SW480 (cell line): ENCODE measurements around the gene PGBD1.
"Not testable (repeated sequence)": the region's sequence is repeated elsewhere in the genome, so short reads cannot be mapped to it uniquely, and the experiment has no call there.

Experiments used
- DNase-seq: peaks from one replicate; pipeline ENCODE4 v3.0.0-alpha.2; 2016; ENCODE audit warnings: low spot score

PGBD1 gene

DNA sequence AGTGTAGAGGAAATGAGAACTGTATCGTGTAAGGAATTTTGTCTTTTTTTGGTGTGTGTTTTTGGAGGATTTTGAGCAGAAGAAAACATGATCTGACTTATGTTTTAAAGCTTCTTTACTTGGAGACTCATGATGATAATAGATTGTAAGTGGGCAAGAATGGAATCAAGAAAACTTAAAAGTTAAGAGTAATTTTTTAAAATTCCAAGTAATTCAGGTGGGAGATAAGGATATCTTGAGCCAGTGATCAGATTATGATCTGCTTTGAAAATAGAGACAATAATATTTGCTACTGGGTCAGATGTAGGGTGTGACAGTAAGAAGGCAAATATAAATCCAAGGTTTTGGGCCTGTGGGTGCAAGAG lies 13.7 kb upstream of the PGBD1 start:
- no peak for DNase-seq

DNA sequence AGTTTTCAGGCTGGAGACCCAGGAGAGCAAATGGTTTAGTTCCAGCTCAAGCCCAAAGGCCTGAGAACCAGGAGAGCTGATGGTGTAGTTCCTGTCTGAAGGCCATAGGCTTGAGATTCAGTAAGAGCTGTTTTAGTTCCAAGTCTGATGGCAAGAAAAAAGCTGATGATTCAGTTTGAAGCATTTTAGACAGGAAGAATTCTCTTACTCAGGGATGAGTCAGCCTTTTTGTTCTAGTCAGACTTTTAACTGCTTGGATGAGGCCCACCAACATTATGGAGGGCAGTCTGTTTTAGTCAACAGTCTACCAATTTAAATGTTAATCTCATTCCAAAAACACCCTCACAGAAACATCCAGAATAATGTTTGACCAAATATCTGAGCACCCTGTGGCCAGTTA lies 11.9 kb upstream of the PGBD1 start:
- peak; percentile 20 for DNase-seq

DNA sequence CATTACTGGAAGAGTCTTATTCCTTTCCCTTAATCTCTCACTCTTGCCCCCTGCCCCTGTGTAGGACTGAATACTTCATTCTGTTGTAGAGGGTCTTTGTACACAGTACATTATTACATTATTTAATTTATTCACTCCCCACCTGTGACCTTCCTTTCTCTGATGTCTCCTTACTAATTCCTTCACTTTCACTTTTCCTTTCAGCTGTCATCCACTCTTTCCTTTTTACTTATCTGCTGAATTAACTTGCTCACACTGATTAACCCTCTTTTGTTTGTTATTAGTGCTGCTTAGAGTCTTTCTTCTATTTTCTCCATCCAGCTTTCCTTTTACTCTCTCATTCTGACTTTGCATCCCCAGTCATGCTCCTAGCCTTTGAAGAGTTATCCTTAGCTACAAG lies 6.5 kb upstream of the PGBD1 start:
- DNase-seq, result no peak

DNA sequence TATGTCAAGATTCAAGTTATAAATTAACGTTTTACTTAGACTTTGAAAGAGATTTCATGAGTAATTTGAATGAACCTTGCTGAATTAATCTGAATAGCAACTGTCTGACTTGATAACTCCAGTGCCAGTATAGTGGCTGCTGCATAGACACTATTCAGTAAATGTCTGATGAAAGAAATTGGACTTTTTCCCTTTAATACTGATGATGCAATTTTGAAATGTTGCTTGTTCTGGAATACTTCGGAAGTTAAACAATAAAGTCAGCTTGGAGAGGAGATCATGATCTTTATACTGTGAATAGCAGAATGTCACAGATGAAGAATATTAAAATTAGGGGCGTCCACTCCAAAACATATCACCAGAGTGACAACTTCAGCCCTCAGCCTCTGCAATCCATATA lies 3.6 kb upstream of the PGBD1 start:
- DNase-seq, result no peak

DNA sequence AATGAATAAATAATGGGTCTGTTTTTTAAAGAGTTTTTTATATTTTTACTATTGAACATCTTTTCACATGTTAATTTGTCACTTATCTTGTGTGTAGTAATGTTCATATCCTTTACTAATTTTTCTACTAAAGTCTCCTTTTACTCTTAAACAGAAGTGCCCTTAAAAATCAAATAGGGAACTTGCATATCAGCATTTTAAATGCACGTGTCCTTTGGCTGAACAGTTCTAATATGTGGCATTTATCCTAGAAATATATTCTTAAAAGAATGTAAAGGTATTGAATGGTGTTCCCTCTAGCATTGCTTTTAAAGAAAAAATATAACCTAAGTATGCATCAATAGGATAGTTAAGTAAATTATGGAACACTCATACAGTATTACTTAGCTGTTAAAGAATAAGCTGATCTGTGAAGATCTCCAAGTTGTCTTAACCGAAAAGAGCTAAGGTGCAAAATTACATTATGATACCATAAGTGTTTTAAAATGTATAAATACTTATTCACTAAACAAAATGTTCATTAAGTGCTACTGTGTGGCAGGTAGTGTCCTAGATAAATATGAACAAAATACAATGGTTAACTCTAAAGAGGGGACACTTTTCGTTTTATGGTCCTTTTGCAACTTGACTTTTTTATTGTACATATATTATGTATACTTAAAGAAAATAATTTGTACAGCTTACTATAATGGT lies 631 bp upstream of the PGBD1 start:
- no peak for DNase-seq

DNA sequence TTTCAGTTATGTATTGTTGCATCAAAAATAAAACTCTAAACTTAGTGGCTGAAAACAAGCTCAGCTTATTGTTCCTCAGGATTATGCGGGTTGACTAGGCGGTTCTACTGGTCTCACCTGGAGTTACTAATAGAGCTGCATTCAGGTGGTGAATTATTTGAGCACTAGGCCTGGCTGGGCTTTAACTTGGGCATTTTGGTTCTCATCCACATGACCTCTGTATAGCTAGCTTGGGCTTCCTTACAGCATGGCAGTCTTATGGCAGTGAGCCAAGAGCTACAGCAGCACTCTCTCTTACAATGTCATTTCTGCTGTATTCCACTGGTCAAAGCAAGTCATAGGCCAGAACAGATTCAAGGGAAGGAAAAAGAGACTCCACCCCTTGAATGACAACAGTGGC lies 1.6 kb downstream of the PGBD1 start:
- no peak for DNase-seq

DNA sequence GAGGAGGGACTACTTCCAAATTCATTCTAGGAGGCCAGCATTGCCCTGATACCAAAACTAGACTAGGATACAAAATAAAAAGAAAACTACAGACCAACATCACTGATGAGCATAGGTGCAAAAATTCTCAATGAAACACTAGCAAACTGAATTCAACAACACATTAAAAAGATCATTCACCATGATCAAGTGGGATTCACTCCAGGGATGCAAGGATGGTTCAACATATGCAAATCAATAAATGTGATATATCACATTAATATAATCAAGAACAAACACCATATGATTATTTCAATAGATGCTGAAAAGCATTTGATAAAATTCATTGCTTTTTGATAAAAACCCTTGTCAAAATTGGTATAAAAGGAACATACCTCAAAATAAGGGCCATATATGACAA lies 10.2 kb downstream of the PGBD1 start:
- DNase-seq, result no peak

DNA sequence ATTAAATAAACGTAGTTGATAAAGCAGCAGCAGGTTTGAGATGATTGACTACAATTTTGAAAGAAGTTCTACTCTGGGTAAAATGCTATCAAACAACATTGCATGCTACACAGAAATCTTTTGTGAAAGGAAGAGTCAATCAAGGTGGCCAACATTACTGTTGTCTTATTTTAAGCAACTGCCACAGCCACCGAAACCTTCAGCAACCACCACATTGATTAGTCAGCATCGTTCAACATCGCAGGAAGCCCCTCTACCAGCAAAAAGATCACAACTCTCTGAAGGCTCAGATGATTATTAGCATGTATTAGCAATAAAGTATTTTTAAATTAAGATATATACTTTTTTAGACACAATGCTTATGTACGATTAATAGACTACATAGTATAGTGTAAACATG lies 14.0 kb downstream of the PGBD1 start:
- DNase-seq, result no peak

DNA sequence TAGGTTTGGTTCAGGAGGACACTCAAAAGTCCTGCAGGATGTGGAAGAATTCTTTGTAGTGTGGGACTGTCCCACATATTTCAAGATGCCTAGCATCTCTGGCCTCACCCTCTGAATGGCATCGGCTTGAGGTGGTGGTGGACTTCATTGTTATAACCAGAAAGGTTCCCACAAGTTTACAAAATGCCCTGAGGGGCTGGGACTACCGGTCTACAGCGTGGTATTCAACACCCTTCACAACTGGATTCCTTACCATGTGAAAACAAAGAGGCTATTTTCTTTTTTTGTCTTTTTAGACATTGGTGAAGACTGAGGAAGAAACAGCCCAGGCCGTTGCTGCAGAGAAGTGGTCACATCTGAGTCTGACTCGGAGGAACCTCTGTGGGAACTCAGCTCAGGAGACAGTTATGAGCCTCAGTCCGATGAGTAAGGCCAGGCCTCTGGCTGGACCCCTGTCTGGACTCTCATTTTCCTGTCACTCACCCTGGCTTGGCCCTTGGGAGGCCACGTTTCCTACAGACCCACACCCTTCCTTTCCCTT lies 15.2 kb downstream of the PGBD1 start:
- no peak for DNase-seq

DNA sequence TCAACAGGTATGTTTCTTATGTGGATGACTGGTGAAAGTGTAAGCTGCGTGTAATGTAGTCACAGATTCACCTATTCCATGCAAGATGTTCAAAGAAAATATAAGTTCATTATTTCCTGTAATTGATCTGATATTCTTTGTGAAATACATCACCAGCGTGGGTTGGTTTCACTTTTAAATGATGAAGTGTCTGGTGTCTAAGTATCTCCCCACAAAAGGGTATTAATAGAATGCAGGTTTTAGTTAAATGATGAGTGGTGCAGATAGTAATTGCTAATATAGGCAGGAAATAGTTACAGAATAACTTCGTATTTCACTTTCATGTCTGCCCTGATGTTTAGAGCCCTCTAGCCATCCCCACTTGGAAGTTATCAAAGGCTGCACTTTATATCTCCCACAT lies 22.2 kb downstream of the PGBD1 start:
- no peak for DNase-seq

DNA sequence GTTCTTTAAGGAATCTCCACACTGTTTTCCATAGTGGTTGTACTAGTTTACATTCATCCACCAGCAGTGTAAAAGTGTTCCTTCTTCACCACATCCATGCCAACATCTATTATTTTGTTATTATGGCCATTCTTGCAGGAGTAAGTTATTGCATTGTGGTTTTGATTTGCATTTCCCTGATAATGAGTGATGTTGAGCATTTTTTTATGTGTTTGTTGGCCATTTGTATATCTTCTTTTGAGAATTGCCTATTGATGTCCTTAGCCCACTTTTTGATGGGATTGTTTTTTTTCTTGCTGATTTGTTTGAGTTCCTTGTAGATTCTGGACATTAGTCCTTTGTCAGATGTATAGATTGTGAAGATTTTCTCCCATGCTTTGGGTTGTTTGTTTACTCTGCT lies 25.0 kb downstream of the PGBD1 start:
- DNase-seq, result not testable (repeated sequence)

DNA sequence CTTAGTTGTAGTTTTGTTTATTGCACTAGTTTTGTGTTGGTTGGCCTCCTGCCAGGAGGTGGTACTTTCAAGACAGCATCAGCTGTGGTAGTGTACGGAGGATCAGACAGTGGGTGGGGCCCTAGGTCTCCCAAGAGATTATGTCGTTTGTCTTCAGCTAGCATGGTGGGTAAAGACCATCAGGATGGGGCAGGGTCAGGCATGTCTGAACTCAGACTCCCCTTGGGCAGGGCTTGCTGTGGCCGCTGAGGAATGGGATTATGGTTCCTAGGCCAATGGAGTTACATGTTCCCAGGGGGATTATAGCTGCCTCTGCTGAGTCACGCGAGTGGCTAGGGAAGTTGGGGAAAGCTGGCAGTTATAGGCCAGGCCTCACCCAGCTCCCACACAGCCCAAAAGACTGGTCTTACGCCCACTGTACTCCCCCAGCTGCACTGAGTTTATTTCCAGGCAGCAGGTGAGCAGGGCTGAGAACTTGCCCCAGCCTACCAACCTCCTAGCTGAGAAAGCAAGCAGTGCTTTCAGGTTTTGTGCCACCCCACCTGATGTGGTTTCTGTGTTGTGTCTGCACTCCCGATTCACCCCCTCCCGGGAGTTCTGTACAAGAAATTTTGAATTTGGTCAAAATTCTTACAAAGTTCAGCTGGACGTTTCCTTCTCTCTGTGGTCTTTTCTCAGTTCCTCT lies 29.9 kb downstream of the PGBD1 start:
- no peak for DNase-seq

DNA sequence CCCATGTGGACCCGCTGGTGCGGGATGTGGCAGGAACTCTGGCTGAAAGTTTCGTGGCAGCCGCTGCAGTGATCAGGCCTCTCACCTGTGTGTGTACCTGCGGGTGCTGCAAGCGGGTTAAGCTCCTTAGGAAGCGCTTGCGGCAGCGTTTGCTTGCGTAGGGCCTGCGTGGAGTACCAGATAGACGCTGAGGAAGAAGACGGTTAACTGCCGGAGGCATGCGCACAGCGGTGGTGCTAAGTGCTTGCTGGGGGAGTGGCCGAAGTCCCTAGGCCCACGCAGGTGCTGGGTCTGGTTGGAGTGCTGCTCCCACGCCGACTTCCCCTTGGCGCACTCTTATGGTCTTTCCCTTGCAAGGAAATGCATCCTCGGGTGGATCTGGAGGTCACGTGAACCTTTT lies 31.6 kb downstream of the PGBD1 start:
- no peak for DNase-seq

DNA sequence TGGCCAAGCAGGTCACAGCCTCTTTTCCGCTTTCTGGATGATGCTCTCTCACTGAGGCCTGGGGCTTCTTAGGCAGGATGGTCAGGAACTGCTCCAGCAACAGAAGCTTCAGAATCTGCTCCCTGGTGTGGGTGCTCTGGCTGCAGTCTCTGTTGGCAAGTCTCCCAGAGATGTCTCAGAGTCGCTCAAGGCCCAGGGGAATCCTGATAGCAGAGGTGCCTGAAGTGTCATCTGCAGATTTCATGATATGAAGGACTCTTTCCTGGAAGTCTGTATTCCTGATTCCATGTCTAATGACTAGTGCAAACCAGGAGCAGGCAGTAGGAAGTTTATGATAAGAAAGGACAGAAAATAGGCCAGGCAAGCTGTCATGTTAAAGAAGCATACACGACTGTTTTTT lies 34.3 kb downstream of the PGBD1 start:
- DNase-seq, result no peak

DNA sequence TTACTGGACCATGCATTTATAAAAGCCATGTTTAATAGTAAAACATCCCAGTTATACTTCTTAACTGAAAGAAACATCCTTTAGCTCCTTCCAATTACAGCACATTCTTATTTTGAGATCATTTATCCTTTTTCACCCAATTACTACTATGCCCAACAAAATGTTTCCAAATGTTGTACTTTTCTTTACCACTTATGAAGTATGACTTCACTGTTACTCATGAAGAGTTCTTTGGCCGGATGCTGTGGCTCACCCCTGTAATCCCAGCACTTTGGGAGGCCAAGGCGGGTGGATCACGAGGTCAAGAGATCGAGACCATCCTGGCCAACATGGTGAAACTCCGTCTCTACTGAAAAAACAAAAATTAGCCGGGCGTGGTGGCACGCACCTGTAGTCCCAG lies 36.5 kb downstream of the PGBD1 start:
- DNase-seq, result not testable (repeated sequence)

DNA sequence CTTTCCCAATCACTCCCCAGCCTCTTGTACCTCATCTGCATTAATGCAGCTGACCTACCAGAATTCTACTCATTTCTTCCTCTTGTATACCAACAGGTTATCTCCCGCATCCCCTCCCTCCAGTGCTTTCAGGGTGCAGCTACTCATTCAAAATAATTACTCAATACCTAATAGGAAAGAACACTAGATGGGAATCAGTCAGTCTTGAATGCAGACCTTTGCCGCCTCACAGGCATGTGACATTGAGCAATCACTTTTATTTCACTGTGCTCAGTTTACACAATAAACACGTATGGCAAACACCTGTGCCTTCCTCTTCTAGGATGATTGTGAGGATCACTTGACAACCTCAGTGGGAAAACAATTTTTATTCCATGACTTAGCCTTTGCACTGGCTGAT lies 41.3 kb downstream of the PGBD1 start:
- DNase-seq, result no peak

DNA sequence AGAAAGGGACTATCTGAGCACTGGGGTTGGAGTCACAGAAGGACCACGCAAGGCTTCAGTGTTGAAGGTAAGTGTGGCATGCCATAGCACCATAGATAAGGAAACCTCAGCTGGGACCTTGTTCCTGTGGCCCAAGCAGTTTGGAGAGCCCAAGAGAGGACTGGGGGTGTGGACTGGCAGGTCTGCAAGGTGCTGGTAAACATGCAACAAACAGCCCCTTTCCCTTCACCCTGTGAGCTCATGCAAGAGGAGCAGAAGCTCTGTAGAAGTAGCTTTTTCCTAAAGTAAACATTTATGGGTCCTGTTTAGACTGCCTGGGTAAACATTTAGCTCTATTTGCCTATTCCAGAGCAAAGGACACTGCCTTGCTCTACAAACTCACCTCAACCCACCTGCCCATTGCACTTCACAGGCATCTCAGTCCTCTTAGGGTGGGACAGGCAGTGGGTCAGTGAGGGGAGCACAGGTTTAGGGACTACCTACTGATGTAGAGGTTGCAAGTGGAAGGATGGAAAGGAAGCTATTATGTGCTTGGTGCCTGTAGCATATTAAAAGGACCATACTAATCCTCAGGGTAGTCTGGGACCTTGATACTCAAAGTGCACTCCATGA lies 42.5 kb downstream of the PGBD1 start:
- no peak for DNase-seq

DNA sequence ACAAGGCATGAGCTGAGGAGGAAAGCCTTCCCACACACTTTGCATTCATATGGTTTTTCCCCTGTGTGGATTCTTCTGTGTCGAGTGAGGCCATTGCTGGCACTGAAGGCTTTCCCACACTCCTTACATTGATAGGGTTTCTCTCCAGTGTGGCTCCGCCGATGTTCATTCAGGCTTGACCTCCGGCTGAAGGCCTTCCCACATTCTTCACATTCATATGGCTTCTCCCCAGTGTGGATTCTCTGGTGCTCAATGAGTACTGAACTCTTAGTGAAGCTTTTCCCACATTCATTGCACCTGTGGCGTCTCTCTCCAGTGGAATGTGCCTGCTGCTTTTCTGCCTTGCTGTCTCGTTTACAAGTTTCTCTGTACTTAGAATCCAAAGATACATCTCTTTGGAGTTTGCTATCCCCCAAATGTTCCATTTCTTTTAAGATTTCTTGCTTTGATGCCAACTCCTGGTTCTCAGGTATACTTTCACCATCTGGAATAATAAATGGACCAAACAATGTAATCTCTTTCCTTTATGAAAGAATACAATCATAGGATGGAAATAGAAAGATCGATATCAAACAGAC lies 45.1 kb downstream of the PGBD1 start:
- DNase-seq, result no peak

DNA sequence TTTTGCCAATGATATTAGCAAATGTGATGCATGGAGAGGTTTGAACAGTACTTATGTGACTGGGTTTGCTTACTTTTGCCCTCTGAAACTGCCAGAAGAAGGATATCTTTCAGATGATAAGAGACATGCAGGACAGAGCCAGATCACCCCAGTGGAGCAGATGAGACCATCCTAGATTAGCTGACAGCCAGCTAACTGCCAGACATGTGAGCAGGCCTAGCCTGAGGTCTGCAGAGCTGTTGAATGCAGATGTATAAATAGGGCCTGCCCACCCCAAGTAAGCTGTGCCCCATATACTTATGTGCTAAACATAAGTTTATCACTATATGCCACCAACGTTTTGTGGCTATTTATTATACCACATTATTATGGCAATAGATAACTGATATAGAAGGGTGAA lies 48.7 kb downstream of the PGBD1 start:
- DNase-seq, result no peak

DNA sequence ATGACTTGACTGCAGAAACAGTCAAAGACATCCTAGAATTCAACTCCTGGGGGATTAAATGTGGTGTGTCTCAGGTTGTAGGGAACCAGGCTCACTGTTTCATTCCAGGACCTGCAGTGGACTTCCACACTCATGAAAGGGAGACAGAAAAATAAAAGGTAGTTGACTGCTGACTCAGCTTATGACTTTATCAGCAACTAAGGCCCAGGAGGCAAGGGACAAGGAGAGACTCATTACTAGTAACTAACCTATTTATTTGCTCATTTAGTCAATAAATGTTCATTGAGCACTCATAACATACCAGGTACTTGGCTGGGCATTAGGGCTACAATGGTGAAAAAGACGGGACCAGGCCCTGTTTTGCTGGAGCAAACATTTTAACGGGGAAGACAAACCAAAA lies 51.7 kb downstream of the PGBD1 start:
- no peak for DNase-seq

DNA sequence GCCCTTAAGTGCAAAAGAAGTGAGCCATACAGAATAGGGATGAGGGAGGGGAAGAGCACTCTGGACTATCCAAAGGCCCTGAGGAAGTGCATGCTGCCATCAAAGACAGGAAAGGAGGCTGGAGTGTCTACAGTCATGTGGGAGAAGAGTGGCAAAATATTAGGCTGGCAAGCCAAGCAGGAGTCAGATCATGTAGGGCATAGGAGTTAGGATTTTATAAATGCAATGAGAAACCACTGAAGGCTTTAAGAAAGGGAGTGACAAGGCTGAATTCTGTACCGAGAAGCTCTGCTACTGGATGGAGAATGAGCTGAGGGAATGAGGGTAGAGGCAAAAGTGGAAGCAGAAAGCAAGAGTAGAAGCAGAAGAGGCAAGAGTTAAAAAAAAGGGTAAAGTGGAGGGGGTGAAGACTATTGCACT lies 52.2 kb downstream of the PGBD1 start:
- no peak for DNase-seq

DNA sequence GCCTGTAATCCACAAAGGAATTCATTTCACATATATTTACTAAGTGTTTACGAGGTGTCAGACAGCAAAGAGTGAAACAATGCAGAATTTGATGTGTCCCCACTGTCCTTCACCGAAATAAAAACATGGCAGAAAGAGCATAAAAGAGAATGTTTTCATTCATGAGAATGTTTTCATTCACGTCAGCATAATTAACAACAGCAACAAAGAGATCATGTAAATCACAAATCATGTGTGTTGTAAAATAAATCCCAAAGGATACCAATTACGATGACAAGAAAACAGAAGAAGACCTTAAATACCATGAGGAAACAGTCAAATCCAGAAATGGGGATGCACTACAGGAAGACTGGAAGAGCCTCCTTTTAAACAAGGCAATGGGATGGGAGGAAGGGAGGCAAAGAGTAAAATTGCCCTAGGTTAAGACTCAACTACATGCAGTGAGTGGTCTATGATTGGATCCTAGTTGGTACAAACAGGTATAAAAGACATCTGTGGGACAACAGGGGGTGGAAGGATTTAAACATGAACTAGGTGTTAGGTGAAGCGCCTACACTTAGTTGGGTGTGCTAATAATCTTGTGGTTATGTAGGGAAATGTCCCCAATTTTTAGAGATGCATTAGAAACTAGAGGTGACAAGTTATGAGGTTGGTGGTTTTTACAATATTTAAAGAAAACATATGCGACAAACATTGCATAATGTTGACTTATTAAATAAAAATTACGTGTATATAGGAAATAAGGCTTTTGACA lies 53.1 kb downstream of the PGBD1 start:
- DNase-seq, result no peak
